DND-41 (cell line): ENCODE measurements around the gene PLSCR1.
"Not testable (repeated sequence)": the region's sequence is repeated elsewhere in the genome, so short reads cannot be mapped to it uniquely, and the experiment has no call there.

ENCODE experiments used
- EZH2 ChIP-seq: IDR thresholded peaks from 3 replicates; pipeline ENCODE4 v1.6.1; 2012; ENCODE audit warnings: borderline replicate concordance, low read depth, mild to moderate bottlenecking, moderate library complexity, low read length, inconsistent platforms; ENCODE audit not compliant: severe bottlenecking
- TF ChIP-seq, protein P1 (sequence below): IDR thresholded peaks from 2 replicates; pipeline ENCODE4 v1.5.1; 2012; ENCODE audit warnings: borderline replicate concordance, low read length, moderate library complexity, mild to moderate bottlenecking; ENCODE audit not compliant: poor library complexity, severe bottlenecking; ENCODE audit errors: extremely low read depth

DNA sequence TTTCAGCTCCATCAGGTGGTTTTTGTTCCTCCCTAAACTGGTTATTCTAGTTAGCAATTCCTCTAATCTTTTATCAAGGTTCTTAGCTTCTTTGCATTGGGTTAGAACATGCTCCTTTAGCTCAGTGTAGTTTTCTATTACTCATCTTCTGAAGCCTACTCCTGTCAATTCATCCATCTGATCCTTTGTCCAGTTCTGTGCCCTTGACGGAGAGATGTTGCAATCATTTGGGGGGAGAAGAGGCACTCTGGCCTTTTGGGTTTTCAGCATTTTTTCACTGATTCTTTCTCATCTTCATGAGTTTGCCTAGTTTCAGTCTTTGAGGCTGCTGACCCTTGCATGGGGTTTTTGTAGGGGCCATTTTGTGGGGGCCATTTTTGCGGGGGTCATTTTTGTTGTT, 69.4 kb downstream of the PLSCR1 start:
- TF ChIP-seq, protein P1, sequence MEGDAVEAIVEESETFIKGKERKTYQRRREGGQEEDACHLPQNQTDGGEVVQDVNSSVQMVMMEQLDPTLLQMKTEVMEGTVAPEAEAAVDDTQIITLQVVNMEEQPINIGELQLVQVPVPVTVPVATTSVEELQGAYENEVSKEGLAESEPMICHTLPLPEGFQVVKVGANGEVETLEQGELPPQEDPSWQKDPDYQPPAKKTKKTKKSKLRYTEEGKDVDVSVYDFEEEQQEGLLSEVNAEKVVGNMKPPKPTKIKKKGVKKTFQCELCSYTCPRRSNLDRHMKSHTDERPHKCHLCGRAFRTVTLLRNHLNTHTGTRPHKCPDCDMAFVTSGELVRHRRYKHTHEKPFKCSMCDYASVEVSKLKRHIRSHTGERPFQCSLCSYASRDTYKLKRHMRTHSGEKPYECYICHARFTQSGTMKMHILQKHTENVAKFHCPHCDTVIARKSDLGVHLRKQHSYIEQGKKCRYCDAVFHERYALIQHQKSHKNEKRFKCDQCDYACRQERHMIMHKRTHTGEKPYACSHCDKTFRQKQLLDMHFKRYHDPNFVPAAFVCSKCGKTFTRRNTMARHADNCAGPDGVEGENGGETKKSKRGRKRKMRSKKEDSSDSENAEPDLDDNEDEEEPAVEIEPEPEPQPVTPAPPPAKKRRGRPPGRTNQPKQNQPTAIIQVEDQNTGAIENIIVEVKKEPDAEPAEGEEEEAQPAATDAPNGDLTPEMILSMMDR, result not testable (repeated sequence)
- not testable (repeated sequence) for TF ChIP-seq EZH2
